Activated CD8-positive, alpha-beta memory T cell treated with anti-CD3 and anti-CD28 coated beads, Interleukin-2, amount 10 ng/mL, durations not matched to agents 7 days and 5 days (primary cell): Measurements from ENCODE around the gene RBM23. TPM values are rescaled to one million over a fixed set of nuclear protein-coding genes. Genes with fewer than 3 reads are reported as not detected.
A peak's percentile ranks its signal among the peaks of the same experiment; 100 is the strongest.

Experiments
- ATAC-seq: fragments of 150-1000 bp; cut with Tn5 transposase; one replicate; pipeline ENCODE4 v1.10.0; 2021; ENCODE audit warnings: moderate library complexity
- CTCF ChIA-PET: fragments of 350-600 bp; sonication (Branson Sonifier 250); formaldehyde crosslinking; loops from one replicate; lab custom pipeline; 2021; ENCODE audit warnings: antibody characterized with exemption; lab: Charles Lee
- DNase-seq: peaks from one replicate; pipeline ENCODE4 v3.0.0-alpha.2; 2020
- H3K27ac Mint-ChIP-seq: one replicate; pipeline ENCODE4 v1.8.0; 2021; ENCODE audit warnings: mild to moderate bottlenecking, mixed read lengths
- H3K27me3 Mint-ChIP-seq: one replicate; pipeline ENCODE4 v1.8.0; 2021; ENCODE audit warnings: mixed read lengths
- H3K36me3 Mint-ChIP-seq: one replicate; pipeline ENCODE4 v1.8.0; 2021; ENCODE audit warnings: mild to moderate bottlenecking, mixed read lengths
- H3K4me1 Mint-ChIP-seq: one replicate; pipeline ENCODE4 v1.8.0; 2021; ENCODE audit warnings: mixed read lengths
- H3K4me3 Mint-ChIP-seq: one replicate; pipeline ENCODE4 v1.8.0; 2021; ENCODE audit warnings: mild to moderate bottlenecking, moderate library complexity, mixed read lengths
- H3K9me3 Mint-ChIP-seq: one replicate; pipeline ENCODE4 v1.8.0; 2022; ENCODE audit warnings: low read depth, mixed read lengths
- total RNA-seq, 2 experiments: library from RNA; stranded (reverse); gene quantifications; one replicate each; pipeline ENCODE4 v1.2.3, GENCODE V29; 2021

The RBM23 gene
- total RNA-seq, 2 experiments from 2014 or later = 82.9 to 96.7 TPM

- no peak overlapping the region for H3K4me3 Mint-ChIP-seq
- H3K36me3 Mint-ChIP-seq = peaks cover 8% of the 10 kb centered on the region
- DNase-seq (no peak), ATAC-seq (no peak)
- H3K27ac Mint-ChIP-seq = no peak overlapping the region
- peaks cover 39% of the 10 kb centered on the region for H3K27me3 Mint-ChIP-seq
- peaks cover 12% of the 10 kb centered on the region for H3K4me1 Mint-ChIP-seq
- CTCF ChIA-PET = interaction anchor here (0.7 to 11.1 kb wide), 8 partner anchors 10 to 187 kb away, joined by 3 to 126 read pairs (median 5); partner anchors contain the start of gene LRP10
- no peaks in the 10 kb centered on the region for H3K9me3 Mint-ChIP-seq
These were observed 36.9 kb downstream of the RBM23 start for GRCh38 chr14:22882064-22882463.

- Mint-ChIP-seq H3K27ac (no peak overlapping the region), H3K4me3 (no peak overlapping the region), H3K27me3 (peaks cover 13% of the 10 kb centered on the region), H3K36me3 (peaks cover 26% of the 10 kb centered on the region), H3K4me1 (peaks cover 12% of the 10 kb centered on the region), H3K9me3 (no peaks in the 10 kb centered on the region)
- CTCF ChIA-PET = interaction anchor here (0.8 to 1.6 kb wide), 2 partner anchors 10 to 11 kb away, joined by 3 to 5 read pairs; no protein-coding TSS in a partner anchor
- DNase-seq (no peak), ATAC-seq (no peak)
These were observed 40.4 kb downstream of the RBM23 start for GRCh38 chr14:22878271-22879246.

DNA sequence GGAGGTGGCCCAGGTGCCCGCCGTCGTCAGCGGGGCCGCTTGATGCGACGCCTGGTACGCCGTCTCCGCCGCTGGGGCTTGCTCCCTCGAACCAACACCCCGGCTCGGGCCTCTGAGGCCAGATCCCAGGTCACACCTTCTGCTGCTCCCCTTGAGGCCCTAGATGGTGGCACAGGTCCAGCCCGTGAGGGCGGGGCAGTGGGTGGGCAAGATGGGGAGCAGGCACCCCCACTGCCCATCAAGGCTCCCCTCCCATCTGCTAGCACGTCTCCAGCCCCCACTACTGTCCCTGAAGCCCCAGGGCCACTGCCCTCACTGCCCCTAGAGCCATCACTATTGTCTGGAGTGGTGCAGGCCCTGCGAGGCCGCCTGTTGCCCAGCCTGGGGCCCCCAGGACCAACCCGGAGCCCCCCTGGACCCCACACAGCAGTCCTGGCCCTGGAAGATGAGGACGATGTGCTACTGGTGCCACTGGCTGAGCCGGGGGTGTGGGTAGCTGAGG lies 41.9 kb downstream of the RBM23 start:
- peaks cover 27% of the 10 kb centered on the region for H3K36me3 Mint-ChIP-seq
- ATAC-seq (no peak), DNase-seq (no peak)
- H3K27ac Mint-ChIP-seq = no peak overlapping the region
- peaks cover 7% of the 10 kb centered on the region for H3K27me3 Mint-ChIP-seq
- no peak overlapping the region for H3K4me3 Mint-ChIP-seq
- H3K9me3 Mint-ChIP-seq = no peaks in the 10 kb centered on the region
- CTCF ChIA-PET = interaction anchor here (1.8 kb wide), 1 partner anchor 23 kb away, joined by 6 read pairs; no protein-coding TSS in a partner anchor
- H3K4me1 Mint-ChIP-seq = peaks cover 19% of the 10 kb centered on the region

DNA sequence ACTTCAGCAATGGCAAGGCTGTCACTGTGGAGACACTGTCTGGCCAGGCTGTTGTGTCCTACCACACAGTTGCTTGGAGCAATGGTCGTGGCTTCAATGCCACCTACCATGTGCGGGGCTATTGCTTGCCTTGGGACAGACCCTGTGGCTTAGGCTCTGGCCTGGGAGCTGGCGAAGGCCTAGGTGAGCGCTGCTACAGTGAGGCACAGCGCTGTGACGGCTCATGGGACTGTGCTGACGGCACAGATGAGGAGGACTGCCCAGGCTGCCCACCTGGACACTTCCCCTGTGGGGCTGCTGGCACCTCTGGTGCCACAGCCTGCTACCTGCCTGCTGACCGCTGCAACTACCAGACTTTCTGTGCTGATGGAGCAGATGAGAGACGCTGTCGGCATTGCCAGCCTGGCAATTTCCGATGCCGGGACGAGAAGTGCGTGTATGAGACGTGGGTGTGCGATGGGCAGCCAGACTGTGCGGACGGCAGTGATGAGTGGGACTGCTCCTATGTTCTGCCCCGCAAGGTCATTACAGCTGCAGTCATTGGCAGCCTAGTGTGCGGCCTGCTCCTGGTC lies 43.1 kb downstream of the RBM23 start:
- DNase-seq = no peak
- Mint-ChIP-seq H3K9me3 (no peaks in the 10 kb centered on the region), H3K4me3 (no peak overlapping the region), H3K27me3 (no peaks in the 10 kb centered on the region), H3K27ac (no peak overlapping the region), H3K36me3 (peaks cover 27% of the 10 kb centered on the region), H3K4me1 (peaks cover 22% of the 10 kb centered on the region)
- no peak for ATAC-seq
- CTCF ChIA-PET = interaction anchor here (1.7 to 1.8 kb wide), 2 partner anchors 24 to 26 kb away, joined by 4 to 6 read pairs; no protein-coding TSS in a partner anchor

GRCh38 chr14:22875003-22875747 lies 43.8 kb downstream of the RBM23 start:
- H3K27ac Mint-ChIP-seq = no peak overlapping the region

DNA sequence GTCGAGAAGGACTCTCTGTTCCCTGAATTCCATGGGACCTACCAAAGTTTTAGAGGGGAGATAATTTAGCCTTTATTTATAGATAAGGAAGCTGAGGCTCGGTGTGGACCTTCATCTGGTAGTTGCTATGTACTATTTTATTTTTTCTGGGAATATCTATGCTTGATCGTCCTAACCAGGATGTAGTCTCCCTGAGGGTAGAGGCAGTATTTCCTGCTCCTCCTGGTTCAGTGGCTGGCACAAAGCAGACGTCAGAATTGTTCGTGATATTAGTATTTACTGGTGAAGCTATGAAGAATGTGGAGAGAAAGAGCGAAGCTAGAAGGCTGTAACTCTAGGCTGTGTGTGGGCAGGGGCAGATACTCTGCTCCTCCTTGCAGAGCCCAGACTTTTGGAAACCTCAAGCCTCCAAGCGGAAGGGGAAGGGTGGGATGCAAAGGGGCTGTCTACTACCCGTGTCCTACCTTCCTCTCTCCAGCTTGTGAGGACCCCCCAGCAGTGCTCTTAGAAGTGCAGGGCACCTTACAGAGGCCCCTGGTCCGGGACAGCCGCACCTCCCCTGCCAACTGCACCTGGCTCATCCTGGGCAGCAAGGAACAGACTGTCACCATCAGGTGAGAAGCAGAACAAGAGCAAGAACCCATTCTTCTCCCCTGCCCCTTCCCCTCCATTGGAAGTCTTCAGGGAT lies 46.0 kb downstream of the RBM23 start:
- DNase-seq (no peak), ATAC-seq (no peak)
- Mint-ChIP-seq H3K27me3 (no peaks in the 10 kb centered on the region), H3K4me1 (peaks cover 32% of the 10 kb centered on the region), H3K27ac (peak overlapping the region; percentile 80), H3K36me3 (peaks cover 25% of the 10 kb centered on the region), H3K4me3 (peak overlapping the region; percentile 88), H3K9me3 (no peaks in the 10 kb centered on the region)
- CTCF ChIA-PET = interaction anchor here (0.8 to 5.6 kb wide), 24 partner anchors 12 to 345 kb away, joined by 3 to 126 read pairs (median 8); partner anchors contain the start of genes AJUBA, OXA1L, PRMT5 and RBM23

More at GRCh38 chr14:22875003-22875747, 43.8 kb downstream of the RBM23 start:
- H3K36me3 Mint-ChIP-seq = peaks cover 27% of the 10 kb centered on the region
- CTCF ChIA-PET = interaction anchor here (1.7 to 5.6 kb wide), 3 partner anchors 11 to 27 kb away, joined by 4 to 126 read pairs (median 61); partner anchors contain the start of gene REM2
- H3K4me1 Mint-ChIP-seq = peaks cover 28% of the 10 kb centered on the region
- H3K4me3 Mint-ChIP-seq = no peak overlapping the region
- no peak for ATAC-seq
- no peak for DNase-seq
- no peaks in the 10 kb centered on the region for H3K27me3 Mint-ChIP-seq
- no peaks in the 10 kb centered on the region for H3K9me3 Mint-ChIP-seq

DNA sequence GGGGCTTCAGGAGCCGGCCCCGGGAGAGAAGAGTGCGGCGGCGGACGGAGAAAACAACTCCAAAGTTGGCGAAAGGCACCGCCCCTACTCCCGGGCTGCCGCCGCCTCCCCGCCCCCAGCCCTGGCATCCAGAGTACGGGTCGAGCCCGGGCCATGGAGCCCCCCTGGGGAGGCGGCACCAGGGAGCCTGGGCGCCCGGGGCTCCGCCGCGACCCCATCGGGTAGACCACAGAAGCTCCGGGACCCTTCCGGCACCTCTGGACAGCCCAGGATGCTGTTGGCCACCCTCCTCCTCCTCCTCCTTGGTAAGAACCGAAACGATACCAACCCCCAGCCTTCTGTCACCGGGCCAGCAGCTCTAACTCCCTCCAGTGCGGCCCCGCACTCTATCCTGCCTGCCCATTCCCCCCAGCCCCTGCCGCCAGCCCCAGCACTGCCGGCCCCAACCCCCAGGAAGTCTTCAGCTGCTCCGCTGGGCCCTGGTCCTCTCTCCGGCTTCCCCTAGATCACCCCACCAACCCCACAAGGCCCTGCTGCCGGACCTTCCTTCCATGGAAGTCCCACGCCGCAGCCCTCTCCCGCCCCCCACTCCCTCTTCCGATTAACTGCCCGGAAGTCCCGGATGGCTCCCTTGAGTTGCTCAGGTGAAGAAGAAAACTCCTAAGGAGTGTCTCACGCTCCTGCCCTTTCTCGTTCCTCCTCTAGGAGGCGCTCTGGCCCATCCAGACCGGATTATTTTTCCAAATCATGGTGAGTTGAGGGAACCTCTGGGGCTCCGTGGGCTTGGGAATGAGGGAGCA lies 46.7 kb downstream of the RBM23 start:
- Mint-ChIP-seq H3K4me1 (peaks cover 32% of the 10 kb centered on the region), H3K9me3 (no peaks in the 10 kb centered on the region), H3K4me3 (peak overlapping the region; percentile 88), H3K36me3 (peaks cover 19% of the 10 kb centered on the region), H3K27ac (peak overlapping the region; percentile 98), H3K27me3 (no peaks in the 10 kb centered on the region)
- DNase-seq = peak; percentile 80
- CTCF ChIA-PET = interaction anchor here (0.6 to 5.6 kb wide), 26 partner anchors 12 to 362 kb away, joined by 3 to 126 read pairs (median 5); partner anchors contain the start of genes AJUBA, OXA1L, PRMT5 and RBM23
- peak; percentile 43 for ATAC-seq

DNA sequence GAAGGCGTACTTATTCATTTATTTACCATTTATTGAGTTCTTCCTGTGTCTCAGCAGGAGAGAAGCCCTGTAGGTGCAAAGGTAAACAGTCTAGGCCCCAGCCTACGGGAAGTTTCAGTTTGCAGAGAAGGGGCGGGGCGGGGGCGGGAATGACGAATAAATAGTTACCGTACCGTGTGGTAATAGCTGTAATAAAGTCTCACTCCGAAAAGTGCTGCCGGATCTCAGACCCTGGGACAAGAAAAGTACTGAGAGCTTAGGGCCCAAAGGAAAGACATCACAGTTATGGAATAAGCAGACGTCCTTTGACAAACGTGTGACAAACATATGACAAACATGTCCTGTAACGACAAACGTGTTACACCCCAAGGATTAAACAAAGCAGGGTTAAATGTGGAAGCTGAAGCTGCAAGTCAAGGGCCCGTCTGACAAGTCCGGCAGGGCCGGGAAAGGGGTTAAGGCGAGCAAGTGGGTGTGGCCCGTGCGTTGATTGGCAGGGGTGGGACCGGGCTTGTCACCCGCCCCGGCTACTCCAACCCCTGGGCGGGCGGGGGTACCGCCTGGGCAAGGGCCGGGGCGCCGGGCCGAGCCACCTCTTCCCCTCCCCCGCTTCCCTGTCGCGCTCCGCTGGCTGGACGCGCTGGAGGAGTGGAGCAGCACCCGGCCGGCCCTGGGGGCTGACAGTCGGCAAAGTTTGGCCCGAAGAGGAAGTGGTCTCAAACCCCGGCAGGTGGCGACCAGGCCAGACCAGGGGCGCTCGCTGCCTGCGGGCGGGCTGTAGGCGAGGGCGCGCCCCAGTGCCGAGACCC lies 47.5 kb downstream of the RBM23 start, which contains the start of gene LRP10:
Gene LRP10, plus strand, starts transcription at position 517 of the 809 bp plus-strand sequence. CDS start 564 bp downstream, outside the sequence.
- Mint-ChIP-seq H3K27ac (peak within 1 kb of the TSS; percentile 98), H3K36me3 (peaks cover 19% of the 10 kb centered on the region), H3K4me1 (peaks cover 32% of the 10 kb centered on the region), H3K4me3 (peak within 1 kb of the TSS; percentile 88), H3K9me3 (no peaks in the 10 kb centered on the region), H3K27me3 (no peaks in the 10 kb centered on the region)
- CTCF ChIA-PET = interaction anchor here (0.6 to 5.6 kb wide), 22 partner anchors 11 to 361 kb away, joined by 3 to 126 read pairs (median 8); partner anchors contain the start of genes OXA1L, PRMT5, RBM23 and REM2
- DNase-seq (peak; percentile 92), ATAC-seq (peak; percentile 89)

- Mint-ChIP-seq H3K4me1 (peaks cover 30% of the 10 kb centered on the region), H3K36me3 (peaks cover 15% of the 10 kb centered on the region), H3K4me3 (peak overlapping the region; percentile 88), H3K9me3 (no peaks in the 10 kb centered on the region), H3K27me3 (no peaks in the 10 kb centered on the region), H3K27ac (peak overlapping the region; percentile 98)
- CTCF ChIA-PET = interaction anchor here (0.6 to 5.6 kb wide), 12 partner anchors 10 to 312 kb away, joined by 3 to 126 read pairs (median 24); partner anchors contain the start of genes OXA1L, PRMT5, RBM23 and REM2
- ATAC-seq (peak; percentile 50), DNase-seq (no peak)
These were observed 48.1 kb downstream of the RBM23 start for GRCh38 chr14:22870811-22871223.

DNA sequence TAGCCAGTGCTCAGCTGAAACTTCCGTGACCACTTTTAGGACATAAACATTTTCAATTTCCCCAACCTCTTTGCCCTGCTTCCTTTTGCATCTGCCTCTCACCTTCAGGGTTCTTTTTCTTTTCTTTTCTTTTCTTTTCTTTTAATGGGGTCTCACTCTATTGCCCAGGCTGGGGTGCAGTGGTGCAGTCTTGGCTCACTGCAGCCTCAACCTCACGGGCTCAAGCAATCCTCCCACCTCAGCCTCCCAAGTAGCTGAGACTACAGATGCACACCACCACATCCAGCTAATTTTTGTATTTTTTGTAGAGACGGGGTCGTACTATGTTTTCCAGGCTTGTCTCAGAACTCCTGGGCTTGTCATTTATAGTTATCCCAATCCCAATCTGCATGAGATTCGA lies 52.1 kb downstream of the RBM23 start:
- peaks cover 7% of the 10 kb centered on the region for H3K27me3 Mint-ChIP-seq
- H3K36me3 Mint-ChIP-seq = peaks cover 4% of the 10 kb centered on the region
- CTCF ChIA-PET = interaction anchor here (1.0 to 9.0 kb wide), 5 partner anchors 14 to 51 kb away, joined by 3 to 45 read pairs (median 3); partner anchors contain the start of genes RBM23 and REM2
- H3K4me3 Mint-ChIP-seq = no peak overlapping the region
- DNase-seq = no peak
- no peak overlapping the region for H3K27ac Mint-ChIP-seq
- peaks cover 12% of the 10 kb centered on the region for H3K4me1 Mint-ChIP-seq
- no peak for ATAC-seq
- peaks cover 2% of the 10 kb centered on the region for H3K9me3 Mint-ChIP-seq
